Activated T-cell treated with anti-CD3 and anti-CD28 coated beads, Interleukin-2, amount 50 U/mL, for 24 hours (primary cell): Measurements from ENCODE around the gene CPT1B.
"Not testable (repeated sequence)": the region's sequence is repeated elsewhere in the genome, so short reads cannot be mapped to it uniquely, and the experiment has no call there.

Source experiments
- DNase-seq: peaks from one replicate; pipeline ENCODE4 v3.0.0-alpha.2; 2020
- H3K27ac Mint-ChIP-seq: 2 replicates; pipeline ENCODE4 v1.8.0; 2020; ENCODE audit warnings: mild to moderate bottlenecking, mixed read lengths
- H3K27me3 Mint-ChIP-seq: 2 replicates; pipeline ENCODE4 v1.8.0; 2020; ENCODE audit warnings: mixed read lengths
- H3K36me3 Mint-ChIP-seq: 2 replicates; pipeline ENCODE4 v1.8.0; 2020; ENCODE audit warnings: low read depth, mixed read lengths
- H3K4me1 Mint-ChIP-seq: 2 replicates; pipeline ENCODE4 v1.8.0; 2020; ENCODE audit warnings: low read depth, mixed read lengths
- H3K4me3 Mint-ChIP-seq: 2 replicates; pipeline ENCODE4 v1.8.0; 2020; ENCODE audit warnings: mild to moderate bottlenecking, moderate library complexity, mixed read lengths
- H3K9me3 Mint-ChIP-seq: 2 replicates; pipeline ENCODE4 v1.8.0; 2020; ENCODE audit warnings: mixed read lengths

The CPT1B gene

DNA sequence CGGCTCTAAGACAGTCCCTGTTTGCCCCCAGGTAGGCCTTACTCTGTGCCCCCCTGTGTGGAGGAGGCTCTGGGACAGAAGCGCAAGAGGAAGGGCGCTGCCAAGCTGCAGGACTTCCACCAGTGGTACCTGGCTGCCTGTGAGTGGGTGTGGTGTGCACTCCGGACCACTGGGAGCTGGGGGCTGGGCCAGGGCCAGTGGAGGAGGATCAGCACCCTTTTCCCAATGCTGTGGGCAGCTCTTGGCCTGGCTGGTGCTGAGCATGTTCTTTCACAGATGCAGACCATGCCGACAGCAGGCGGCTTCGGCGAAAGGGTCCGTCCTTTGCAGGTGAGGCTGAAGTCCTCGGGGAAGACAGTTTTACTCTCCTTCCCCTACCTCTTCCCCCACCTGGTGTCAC is 56.5 kb downstream of the CPT1B start:
- no peak for DNase-seq
- H3K4me1 Mint-ChIP-seq: peaks cover 15% of the 10 kb centered on the region
- no peaks in the 10 kb centered on the region for H3K27me3 Mint-ChIP-seq
- H3K4me3 Mint-ChIP-seq: no peak overlapping the region
- H3K9me3 Mint-ChIP-seq: no peaks in the 10 kb centered on the region
- peaks cover 82% of the 10 kb centered on the region for H3K36me3 Mint-ChIP-seq
- no peak overlapping the region for H3K27ac Mint-ChIP-seq

DNA sequence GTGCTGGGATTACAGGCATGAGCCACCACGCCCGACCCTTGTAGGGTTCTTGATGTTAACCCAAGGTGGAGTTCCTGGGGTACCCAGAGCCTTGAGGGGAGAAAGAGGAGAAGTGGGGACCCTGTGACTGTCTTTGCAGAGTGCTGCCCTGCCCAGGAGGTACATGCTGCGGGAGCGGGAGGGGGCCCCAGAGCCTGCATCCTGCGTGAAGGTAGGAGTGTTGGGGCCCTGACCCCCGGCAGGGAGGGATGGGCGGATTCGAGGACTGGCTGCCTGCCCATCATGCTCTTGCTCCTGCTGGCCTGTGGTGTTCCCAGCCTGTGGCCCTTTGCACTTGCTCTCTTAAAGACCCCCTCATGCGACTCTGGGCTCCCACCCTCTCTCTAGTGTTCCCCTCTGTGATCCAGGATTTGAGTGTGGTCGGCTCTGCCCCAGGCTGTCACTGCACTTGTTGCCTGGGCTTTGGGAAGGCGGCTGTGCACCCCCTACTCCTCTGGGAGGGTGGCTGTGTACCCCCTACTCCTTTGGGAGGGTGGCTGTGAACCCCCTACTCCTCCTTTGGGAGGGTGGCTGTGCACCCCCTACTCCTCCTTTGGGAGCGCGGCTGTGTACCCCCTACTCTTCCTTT is 57.3 kb downstream of the CPT1B start:
- H3K27ac Mint-ChIP-seq: no peak overlapping the region
- H3K9me3 Mint-ChIP-seq: no peaks in the 10 kb centered on the region
- H3K4me3 Mint-ChIP-seq: no peak overlapping the region
- H3K4me1 Mint-ChIP-seq: peaks cover 16% of the 10 kb centered on the region
- H3K36me3 Mint-ChIP-seq: peaks cover 89% of the 10 kb centered on the region
- no peaks in the 10 kb centered on the region for H3K27me3 Mint-ChIP-seq
- no peak for DNase-seq

DNA sequence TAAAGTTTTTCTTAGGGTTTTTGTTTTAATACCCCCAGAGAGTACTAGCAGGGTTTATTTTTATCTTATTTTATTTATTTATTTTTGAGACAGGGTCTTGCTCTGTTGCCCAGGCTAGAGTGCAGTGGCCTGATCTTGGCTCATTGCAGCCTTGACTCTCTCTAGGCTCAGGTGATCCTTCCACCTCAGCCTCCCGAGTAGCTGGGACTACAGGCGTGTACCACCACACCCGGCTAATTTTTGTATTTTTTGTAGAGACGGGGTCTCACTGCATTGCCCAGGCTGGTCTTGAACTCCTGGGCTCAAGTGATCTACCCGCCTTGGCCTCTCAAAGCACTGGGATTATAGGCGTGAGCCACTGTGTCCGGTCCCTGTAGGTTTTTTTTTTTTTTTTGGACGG is 58.0 kb downstream of the CPT1B start:
- H3K4me1 Mint-ChIP-seq: peaks cover 19% of the 10 kb centered on the region
- H3K9me3 Mint-ChIP-seq, H3K27ac Mint-ChIP-seq, DNase-seq, H3K27me3 Mint-ChIP-seq, H3K4me3 Mint-ChIP-seq: not testable (repeated sequence)
- H3K36me3 Mint-ChIP-seq: peaks cover 94% of the 10 kb centered on the region

DNA sequence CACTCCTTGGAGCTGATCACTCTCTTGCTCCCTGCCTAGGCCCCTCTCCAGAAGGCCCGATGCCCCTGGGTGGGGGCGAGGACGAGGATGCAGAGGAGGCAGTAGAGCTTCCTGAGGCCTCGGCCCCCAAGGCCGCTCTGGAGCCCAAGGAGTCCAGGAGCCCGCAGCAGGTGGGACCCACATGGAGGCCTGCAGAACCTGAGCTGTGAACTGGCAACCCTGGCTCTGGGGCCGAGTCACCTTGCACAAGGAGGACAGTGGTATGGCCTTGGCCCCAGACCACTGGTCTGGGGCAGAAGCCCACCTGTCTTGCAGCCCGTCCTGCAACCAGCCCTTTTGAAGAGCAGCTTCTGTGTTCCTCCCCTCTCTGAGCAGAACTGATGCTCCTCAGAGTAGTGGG is 59.1 kb downstream of the CPT1B start:
- H3K36me3 Mint-ChIP-seq: peaks cover 95% of the 10 kb centered on the region
- no peak for DNase-seq
- H3K4me3 Mint-ChIP-seq: no peak overlapping the region
- H3K27ac Mint-ChIP-seq: no peak overlapping the region
- H3K27me3 Mint-ChIP-seq: no peaks in the 10 kb centered on the region
- H3K4me1 Mint-ChIP-seq: peaks cover 20% of the 10 kb centered on the region
- H3K9me3 Mint-ChIP-seq: no peaks in the 10 kb centered on the region
